Keratinocyte (primary cell): Measurements from ENCODE around the gene ITPKB.

Experiments used
- CTCF ChIP-seq, 3 experiments: IDR thresholded peaks in 1 of 3; conservative IDR thresholded peaks in 1 of 3; optimal IDR thresholded peaks in 1 of 3; 2 replicates in 2 of 3; 3 replicates in 1 of 3; pipeline versions ENCODE3 to v1.5.1; 2011; ENCODE audit warnings: low read length in 3 of 3, mild to moderate bottlenecking in 3 of 3, moderate library complexity in 2 of 3, control low read depth in 1 of 3, inconsistent platforms in 1 of 3; ENCODE audit not compliant: insufficient read depth in 2 of 3; ENCODE audit errors: extremely low read depth in 1 of 3
- EZH2 ChIP-seq: IDR thresholded peaks from one replicate; pipeline ENCODE4 v1.6.1; 2012; ENCODE audit warnings: inconsistent platforms, mild to moderate bottlenecking, low read length, moderate library complexity

GRCh38 chr1:226603022-226603857, 135.8 kb downstream of the ITPKB start:
- TF ChIP-seq EZH2 (no peak), CTCF (optimal IDR thresholded peaks at IDR 0.05 in 1 of 3, IDR thresholded peaks at IDR 0.05 in 1 of 3, conservative IDR thresholded peaks at IDR 0.05 in 1 of 3; ENCODE audit: extremely low read depth in 1 of 3, insufficient read depth in 2 of 3, low read length in 3 of 3) (no peak)
